Right ventricle myocardium inferior (tissue), 1 donor: ENCODE data around the gene GOSR1. TPM values are rescaled to one million over a fixed set of nuclear protein-coding genes. Genes with fewer than 3 reads are reported as not detected.
"Not testable (repeated sequence)": the region's sequence is repeated elsewhere in the genome, so short reads cannot be mapped to it uniquely, and the experiment has no call there.

ENCODE experiments used
- ATAC-seq: fragments of 200-7000 bp; cut with Tn5 transposase; one replicate; pipeline ENCODE4 v1.9.1; 2020; ENCODE audit warnings: mild to moderate bottlenecking, moderate library complexity
- DNase-seq: peaks from one replicate; pipeline ENCODE4 v3.0.0; 2021; ENCODE audit errors: missing footprints
- intact Hi-C: fragments of 100-400 bp; cut with DNase I; formaldehyde crosslinking; loops from one replicate; pipeline ENCODE4 v1.11.0; 2022
- total RNA-seq: library from RNA; stranded (reverse); fragmentation: NEBNext Ultra II Directional; extraction: Animal tissue kit (Norgen Biotek cat#: 25700); gene quantifications from one replicate; pipeline ENCODE4 v1.2.1, GENCODE V29; 2021
- donor health status: DM: no; HTN: yes; CAD: no; lungs with severe emphysema.

Gene GOSR1
- total RNA-seq, 1 donor from 2014 or later: 28.8 TPM

- intact Hi-C loops: no loop called here
- ATAC-seq: no peak
- no peak for DNase-seq
Observed at GRCh38 chr17:30556374-30557332, 79.4 kb downstream of the GOSR1 start.

GRCh38 chr17:30557916-30558685, 80.9 kb downstream of the GOSR1 start:
- intact Hi-C loops: no loop called here
- DNase-seq (no peak), ATAC-seq (no peak)

GRCh38 chr17:30558686-30559545, 81.7 kb downstream of the GOSR1 start:
- intact Hi-C loops: no loop called here
- no peak for ATAC-seq
- DNase-seq: no peak

- intact Hi-C loops: no loop called here
- DNase-seq: no peak
- ATAC-seq: no peak
Observed at GRCh38 chr17:30559656-30560055, 82.4 kb downstream of the GOSR1 start.

- DNase-seq, intact Hi-C loops, ATAC-seq: not testable (repeated sequence)
Observed at GRCh38 chr17:30560117-30561026, 83.2 kb downstream of the GOSR1 start.

GRCh38 chr17:30561766-30562165, 84.6 kb downstream of the GOSR1 start:
- ATAC-seq, intact Hi-C loops: not testable (repeated sequence)

GRCh38 chr17:30563131-30563904, 86.1 kb downstream of the GOSR1 start:
- intact Hi-C loops, ATAC-seq, DNase-seq: not testable (repeated sequence)

More at GRCh38 chr17:30561766-30562165, 84.6 kb downstream of the GOSR1 start:
- not testable (repeated sequence) for DNase-seq

- DNase-seq, ATAC-seq, intact Hi-C loops: not testable (repeated sequence)
Observed at GRCh38 chr17:30563905-30564390, 86.7 kb downstream of the GOSR1 start.

- intact Hi-C loops, DNase-seq: not testable (repeated sequence)
Observed at GRCh38 chr17:30564422-30565072, 87.3 kb downstream of the GOSR1 start.

GRCh38 chr17:30565073-30565935, 88.1 kb downstream of the GOSR1 start:
- ATAC-seq: no peak

More at GRCh38 chr17:30564422-30565072, 87.3 kb downstream of the GOSR1 start:
- not testable (repeated sequence) for ATAC-seq

GRCh38 chr17:30566104-30566503, 88.9 kb downstream of the GOSR1 start:
- intact Hi-C loops, ATAC-seq, DNase-seq: not testable (repeated sequence)

More at GRCh38 chr17:30565073-30565935, 88.1 kb downstream of the GOSR1 start:
- no peak for DNase-seq
- intact Hi-C loops: no loop called here

- ATAC-seq, DNase-seq, intact Hi-C loops: not testable (repeated sequence)
Observed at GRCh38 chr17:30566516-30567225, 89.5 kb downstream of the GOSR1 start.

- no peak for ATAC-seq
- DNase-seq: no peak
- intact Hi-C loops: no loop called here
Observed at GRCh38 chr17:30567231-30568116, 90.3 kb downstream of the GOSR1 start.

- DNase-seq (no peak), ATAC-seq (no peak)
- intact Hi-C loops: no loop called here
Observed at GRCh38 chr17:30568117-30568430, 90.9 kb downstream of the GOSR1 start.
